Lower leg skin (tissue), 3 donors: ENCODE results near the gene CRYBG2.

Experiments
- CTCF ChIP-seq, 3 donors: fragments of 450-650 bp; IDR thresholded peaks; one replicate each; pipeline ENCODE4 v1.5.1; 2016; ENCODE audit warnings: antibody characterized with exemption in 3 of 3, mild to moderate bottlenecking in 3 of 3, moderate library complexity in 2 of 3
- POLR2A ChIP-seq, 2 donors: fragments of 450-650 bp; IDR thresholded peaks; one replicate each; pipeline ENCODE4 v1.6.1; 2016 to 2017; ENCODE audit warnings: antibody characterized with exemption in 2 of 2, mild to moderate bottlenecking in 1 of 2, moderate library complexity in 1 of 2

- TF ChIP-seq CTCF (IDR thresholded peaks at IDR 0.05) = no peak
- peak in 1 of 2 donors; percentile 48 for TF ChIP-seq POLR2A (IDR thresholded peaks at IDR 0.05)
Measured at GRCh38 chr1:26279456-26280332, 74.2 kb downstream of the CRYBG2 start, which contains the start of gene SH3BGRL3.
